HG03060 (cell line): Measurements from ENCODE around the gene SOWAHD.
"Not testable (repeated sequence)": the region's sequence is repeated elsewhere in the genome, so short reads cannot be mapped to it uniquely, and the experiment has no call there.

Experiments used
- ATAC-seq: cut with Tn5 transposase; IDR thresholded peaks from one replicate; pipeline ENCODE4 v1.9.1; 2021; ENCODE audit warnings: low read depth, moderate number of reproducible peaks; ENCODE audit not compliant: unreplicated experiment

SOWAHD gene

DNA sequence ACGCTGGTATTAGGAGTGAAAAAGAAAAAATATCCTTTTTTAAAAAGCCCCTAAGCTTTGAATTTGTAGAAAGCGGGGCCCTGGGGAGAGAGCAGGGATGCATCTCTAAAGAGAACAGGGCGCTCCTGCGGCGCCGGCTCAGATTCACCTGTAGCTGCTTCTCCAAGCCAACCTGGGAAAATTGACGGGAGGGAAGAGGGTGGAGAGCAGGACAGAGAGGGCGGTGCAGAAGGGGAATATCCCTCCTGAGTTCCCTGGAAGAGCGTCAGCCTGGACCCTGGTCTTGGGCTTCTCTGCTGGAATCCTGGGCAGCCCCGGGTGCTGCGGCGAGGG is 776 bp upstream of the SOWAHD start:
- ATAC-seq: no peak

DNA sequence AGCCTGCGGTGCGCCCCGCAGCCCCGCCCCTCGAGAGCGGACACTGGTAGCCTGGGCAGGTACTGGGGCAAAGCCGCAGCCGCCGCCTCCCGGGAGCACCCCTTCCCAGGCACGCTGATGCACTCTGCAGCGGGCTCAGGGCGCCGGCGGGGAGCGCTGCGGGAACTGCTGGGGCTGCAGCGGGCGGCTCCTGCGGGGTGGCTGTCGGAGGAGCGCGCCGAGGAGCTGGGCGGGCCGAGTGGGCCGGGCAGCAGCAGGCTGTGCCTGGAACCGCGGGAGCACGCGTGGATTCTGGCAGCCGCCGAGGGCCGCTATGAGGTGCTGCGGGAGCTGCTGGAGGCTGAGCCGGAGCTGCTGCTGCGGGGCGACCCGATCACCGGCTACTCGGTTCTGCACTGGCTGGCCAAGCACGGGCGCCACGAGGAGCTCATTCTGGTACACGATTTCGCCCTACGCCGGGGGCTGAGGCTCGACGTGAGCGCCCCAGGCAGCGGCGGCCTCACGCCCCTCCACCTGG is 401 bp downstream of the SOWAHD start:
- ATAC-seq: no peak

DNA sequence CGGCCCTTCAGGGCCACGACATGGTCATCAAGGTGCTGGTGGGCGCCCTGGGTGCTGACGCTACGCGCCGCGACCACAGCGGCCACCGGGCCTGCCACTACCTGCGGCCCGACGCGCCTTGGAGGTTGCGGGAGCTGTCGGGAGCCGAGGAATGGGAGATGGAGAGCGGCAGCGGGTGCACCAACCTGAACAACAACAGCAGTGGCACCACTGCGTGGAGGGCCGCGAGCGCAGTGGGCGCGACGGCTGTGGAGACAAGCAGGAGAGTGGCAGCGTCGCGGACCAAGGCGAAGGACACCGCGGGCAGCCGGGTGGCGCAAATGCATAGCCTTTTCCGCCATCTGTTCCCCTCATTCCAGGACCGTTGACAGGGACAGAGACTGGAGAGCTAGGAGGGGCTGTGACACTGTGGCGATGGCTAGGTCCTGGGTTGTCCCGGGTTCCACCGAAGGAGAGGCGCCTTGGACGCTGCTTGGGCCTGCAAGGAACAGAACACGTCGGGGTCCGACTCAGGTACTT is 919 bp downstream of the SOWAHD start:
- no peak for ATAC-seq

DNA sequence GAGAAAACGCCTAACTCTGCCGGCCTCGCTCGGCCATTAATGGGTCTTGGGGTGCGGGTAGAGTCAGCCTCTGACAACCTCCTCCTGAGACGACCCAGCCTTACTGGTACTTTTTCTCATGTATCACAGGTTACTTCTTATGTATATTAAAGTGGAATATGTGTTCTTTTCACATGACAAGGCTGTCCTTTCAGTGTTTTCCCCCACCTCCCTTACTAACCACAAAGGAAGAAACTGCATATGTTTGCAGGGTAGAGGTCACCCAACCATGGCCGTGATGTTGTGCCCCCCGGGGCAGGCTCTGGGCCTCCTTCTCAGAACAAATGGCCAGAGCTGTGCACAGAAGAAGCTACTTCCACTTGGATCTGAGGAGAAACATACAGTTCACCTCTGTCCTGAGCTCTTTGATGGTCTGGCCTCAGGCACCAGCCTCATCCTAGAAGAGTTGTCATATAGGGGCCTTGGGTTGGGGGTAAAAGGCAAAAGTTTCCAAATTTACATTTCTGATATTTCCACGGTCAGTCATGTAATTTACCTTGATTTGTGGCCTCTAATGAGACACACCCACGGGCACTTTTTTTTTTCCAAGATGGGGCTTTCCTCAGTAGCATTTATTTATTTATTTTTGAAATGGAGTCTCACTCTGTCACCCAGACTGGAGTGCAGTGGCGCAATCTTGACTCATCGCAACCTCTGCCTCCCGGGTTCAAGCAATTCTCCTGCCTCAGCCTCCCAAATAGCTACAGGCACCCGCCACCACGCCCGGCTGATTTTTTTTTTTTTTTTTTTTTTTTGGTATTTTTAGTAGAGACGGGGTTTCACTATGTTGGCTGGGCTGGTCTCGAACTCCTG is 1.9 kb downstream of the SOWAHD start:
- no peak for ATAC-seq

DNA sequence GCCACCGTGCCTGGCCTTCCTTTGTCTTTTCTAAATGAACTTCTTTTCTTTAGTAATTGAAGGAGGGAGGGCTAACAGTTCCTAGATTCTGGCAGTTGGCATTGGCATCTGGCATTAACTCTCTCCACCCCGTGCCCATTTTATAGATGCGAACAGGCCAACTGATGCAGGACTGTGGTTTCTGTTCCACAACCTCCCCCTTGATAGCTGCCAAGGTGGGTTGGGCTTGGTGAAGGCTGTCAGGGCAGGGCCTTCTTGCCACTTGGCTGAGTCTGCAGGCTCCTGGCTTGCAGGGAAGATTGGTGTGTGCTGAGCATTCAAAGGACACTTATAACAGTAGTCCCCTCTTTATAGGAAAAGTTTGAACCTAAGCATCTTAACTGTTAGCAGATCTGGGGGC is 4.3 kb downstream of the SOWAHD start:
- ATAC-seq: no peak

DNA sequence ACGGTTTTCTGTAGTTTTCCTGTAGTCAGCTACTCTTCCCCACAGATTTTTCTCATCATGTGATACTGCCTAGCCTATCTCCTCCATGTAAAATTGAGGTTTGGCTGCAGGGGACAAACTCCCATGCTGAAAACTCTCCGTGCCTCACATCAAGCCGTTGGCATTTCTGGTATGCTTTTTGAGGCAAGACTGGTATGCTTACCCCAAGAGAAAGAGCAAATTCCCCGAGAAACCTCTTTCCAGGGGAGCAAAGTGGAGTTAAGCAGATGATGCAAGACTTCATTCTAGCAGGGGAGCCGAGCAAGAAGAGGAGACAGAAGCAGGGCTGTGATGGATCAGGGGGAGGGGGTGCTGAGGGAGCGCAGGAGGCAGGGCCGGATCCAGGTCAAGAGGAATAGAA is 4.8 kb downstream of the SOWAHD start:
- no peak for ATAC-seq

DNA sequence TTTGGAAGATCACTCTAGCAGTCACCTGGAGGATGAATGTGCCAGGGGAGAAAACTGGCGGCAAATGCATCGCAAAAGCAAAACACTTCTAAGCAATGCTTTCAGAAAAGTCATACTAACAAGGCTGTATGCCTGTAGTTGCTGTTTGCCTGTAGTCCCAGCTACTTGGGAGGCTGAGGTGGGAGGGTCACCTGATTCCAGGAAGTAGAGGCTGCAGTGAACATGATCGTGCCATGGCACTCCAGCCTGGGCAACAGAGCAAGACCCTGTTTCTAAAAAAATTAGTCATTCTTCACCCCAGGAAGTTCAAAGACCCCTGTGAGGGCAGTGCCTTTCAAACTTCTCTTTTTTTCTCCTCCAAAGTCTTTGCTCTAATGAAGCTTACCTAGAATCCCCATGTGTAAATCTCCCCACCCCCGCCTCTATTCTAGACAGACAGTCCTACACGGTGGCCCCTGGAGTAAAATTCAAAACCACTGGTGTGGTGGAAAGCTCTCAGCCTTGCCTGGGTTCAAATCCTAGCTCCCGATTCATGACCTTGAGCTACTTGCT is 5.5 kb downstream of the SOWAHD start:
- no peak for ATAC-seq

DNA sequence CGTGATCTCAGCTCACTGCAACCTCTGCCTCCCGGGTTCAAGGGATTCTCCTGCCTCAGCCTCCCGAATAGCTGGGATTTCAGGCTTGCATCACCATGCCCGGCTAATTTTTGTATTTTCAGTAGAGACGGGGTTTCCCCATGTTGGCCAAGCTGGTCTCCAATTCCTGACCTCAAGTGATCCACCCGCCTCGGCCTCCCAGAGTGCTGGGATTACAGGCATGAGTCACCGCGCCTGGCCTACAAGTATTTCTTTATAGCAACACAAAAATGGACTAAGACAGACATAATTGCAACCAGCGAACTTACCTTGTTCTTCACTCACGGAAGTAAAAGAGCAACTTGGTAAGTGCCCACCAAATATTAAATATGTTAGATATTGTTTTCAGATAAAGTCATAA is 10.0 kb downstream of the SOWAHD start:
- ATAC-seq: not testable (repeated sequence)

DNA sequence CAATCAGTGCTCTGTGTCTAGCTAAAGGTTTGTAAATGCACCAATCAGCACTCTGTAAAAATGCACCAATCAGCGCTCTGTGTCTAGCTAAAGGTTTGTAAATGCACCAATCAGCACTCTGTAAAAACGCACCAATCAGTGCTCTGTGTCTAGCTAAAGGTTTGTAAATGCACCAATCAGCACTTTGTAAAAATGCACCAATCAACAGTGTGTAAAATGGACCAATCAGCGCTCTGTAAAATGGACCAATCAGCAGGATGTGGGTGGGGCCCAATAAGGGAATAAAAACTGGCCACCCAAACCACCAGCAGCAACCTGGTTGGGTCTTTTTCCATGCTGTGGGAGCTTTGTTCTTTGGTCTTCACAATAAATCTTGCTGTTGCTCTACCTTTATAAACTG is 11.0 kb downstream of the SOWAHD start:
- not testable (repeated sequence) for ATAC-seq

DNA sequence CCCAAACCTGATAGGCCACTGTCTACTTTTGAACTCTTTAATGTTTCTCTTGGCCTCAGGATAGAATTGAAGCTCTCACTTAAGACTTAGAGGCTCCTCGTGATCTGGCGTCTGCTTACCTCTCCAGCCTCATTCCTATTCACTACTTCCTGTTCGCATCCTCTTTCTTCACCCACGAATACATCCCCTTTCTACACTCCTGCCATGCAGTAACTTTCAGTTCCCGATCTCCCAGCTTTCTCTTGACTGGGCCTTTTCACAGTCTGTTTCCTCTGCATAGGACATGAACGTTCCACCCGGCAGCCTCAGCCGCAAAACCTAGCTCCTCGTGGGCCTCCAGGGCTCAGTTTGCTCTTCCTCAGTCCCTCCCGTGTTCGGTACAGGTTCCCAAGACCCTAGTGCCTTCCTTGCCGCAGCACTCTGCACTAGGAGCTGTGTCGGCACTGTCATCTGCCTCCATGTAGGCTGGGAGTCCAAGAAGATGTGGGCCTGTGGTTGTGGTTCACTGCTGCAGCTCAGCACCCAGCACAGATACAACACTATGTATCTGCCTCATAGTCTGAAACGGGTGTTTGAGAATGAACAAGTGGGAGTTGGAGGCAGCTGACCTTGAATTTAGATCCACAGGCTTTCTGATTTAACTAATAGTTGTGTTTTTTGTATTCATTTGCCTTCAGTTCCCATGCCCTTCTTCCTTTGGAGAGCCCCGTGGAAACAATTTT is 17.3 kb downstream of the SOWAHD start:
- no peak for ATAC-seq

DNA sequence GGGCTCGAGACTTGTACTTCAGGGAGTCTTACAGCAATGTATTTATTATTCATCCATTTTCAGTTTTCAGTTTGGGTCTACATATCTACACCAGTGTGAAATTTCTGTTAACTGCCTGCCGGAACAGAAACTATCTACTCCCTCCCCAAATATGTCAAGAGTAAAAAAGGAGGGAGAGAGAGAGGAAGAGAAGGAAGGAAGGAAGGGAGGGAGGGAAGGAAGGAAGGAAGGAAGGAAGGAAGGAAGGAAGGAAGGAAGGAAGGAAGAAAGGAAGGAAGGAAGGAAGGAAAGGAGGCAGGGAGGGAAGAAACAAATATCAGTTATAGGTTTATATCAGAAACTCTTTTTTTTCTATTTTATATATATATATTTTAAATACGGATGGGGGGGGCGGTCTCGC is 20.4 kb downstream of the SOWAHD start:
- no peak for ATAC-seq

DNA sequence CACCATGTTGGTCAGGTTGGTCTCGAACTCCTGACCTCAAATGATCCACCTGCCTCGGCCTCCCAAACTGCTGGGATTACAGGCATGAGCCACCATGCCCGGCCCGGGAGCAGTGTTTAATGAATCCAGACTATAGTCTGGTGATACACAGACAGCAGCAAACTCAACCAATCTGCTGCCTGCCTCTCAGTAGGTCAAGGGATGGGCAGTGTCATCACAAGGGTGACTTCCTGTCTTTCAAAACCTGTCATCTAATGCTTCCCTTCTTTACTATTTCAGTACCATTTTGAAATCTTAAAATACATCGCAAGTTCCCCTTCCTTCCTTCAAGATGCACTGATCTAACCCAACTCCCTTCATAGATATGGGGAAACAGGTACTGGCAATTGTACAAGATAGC is 24.6 kb downstream of the SOWAHD start:
- no peak for ATAC-seq

DNA sequence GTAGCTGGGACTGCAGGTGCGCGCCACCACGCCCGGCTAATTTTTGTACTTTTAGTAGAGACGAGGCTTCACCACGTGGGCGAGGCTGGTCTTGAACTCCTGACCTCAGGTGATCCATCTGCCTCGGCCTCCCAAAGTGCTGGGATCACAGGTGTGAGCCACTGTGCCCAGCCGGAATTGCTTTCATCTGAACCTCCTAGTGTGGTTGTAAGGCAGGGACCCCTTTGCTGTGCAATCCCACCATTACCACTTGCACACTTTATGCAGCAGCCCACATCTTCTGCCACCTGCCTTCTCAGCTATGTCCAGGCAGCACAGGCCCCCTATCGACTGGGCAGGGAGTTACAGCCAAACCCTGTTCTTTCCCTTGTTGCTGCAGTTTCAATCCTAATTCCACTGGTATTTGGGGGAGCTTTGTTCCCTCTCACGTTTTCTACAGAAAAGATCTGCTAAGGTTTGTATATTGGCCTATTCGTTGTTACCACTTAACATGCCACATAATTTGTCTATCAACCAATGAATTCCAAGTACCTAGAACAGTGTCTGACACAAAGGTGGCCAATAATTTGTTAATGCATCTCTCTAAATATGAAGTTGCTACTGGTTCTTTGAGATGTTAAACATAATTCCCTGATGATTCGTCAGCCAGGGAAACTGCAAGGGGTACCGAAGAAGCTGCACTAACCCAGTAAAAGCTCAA is 26.5 kb downstream of the SOWAHD start:
- no peak for ATAC-seq

DNA sequence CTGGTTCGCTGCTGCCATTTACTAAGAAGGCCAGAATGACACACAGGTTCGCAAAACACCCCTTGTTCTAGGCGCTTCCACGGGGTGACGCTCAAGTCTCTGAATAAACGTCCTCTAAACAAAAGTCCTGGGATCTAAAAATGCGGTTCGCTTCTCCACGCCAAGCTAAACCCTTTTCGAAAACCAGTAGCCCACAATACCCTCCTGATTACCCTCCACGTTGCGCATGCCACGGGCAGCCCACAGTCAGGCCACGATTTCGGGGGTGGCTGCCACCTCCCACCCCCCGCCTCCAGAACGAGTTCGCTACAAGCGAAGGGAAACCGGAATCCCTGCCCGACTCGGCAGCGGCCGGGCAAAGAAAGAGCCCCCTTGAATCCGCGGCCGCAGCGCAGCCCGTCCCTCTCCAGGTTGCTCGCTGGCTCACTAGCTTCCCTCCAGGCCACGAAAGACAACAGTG is 32.6 kb downstream of the SOWAHD start:
- peak; percentile 9 for ATAC-seq

DNA sequence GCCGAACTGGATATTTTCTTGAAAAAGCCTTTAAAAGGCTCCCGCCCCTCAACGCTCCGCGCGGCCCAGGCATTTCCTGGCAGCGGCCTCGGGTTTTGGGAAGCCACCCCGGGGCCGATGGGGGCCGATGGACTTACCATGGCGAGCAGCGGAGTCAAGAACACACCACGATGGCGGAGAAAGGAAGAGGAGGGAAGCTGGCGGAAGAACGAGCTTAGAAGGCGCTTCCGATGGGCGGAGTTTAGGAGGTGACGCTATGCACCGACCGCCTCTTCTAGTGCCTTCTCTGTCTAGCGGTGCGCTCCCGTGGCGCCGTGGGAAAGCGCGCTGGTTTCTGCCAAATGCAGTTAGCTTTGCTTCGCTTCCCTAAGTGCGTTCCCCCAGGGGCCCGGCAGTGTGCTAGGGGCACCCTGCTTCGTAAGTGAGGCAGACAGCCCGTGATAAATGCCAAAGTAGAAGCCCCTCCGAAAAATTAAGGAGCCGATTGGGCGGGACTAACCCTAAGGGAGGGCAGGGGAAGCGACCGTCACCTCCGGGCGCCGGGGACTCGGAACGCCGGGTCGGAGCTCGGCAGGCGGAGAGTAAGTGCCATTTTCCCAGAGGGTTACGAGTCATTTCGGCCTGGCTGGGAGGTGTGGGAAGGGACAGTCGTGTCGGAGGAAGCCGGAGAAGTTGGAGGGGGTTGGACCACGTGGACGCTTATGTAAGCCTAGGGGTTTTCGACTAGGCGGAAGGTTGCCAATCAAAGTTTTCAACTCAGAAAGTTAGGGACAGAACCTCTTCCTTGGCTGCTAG is 33.2 kb downstream of the SOWAHD start, which contains the start of gene RPL39:
TSS of gene RPL39 (minus strand) at position 194 of the 795 bp plus-strand sequence. CDS start at position 140, 54 bp downstream.
- peak; percentile 80 for ATAC-seq

DNA sequence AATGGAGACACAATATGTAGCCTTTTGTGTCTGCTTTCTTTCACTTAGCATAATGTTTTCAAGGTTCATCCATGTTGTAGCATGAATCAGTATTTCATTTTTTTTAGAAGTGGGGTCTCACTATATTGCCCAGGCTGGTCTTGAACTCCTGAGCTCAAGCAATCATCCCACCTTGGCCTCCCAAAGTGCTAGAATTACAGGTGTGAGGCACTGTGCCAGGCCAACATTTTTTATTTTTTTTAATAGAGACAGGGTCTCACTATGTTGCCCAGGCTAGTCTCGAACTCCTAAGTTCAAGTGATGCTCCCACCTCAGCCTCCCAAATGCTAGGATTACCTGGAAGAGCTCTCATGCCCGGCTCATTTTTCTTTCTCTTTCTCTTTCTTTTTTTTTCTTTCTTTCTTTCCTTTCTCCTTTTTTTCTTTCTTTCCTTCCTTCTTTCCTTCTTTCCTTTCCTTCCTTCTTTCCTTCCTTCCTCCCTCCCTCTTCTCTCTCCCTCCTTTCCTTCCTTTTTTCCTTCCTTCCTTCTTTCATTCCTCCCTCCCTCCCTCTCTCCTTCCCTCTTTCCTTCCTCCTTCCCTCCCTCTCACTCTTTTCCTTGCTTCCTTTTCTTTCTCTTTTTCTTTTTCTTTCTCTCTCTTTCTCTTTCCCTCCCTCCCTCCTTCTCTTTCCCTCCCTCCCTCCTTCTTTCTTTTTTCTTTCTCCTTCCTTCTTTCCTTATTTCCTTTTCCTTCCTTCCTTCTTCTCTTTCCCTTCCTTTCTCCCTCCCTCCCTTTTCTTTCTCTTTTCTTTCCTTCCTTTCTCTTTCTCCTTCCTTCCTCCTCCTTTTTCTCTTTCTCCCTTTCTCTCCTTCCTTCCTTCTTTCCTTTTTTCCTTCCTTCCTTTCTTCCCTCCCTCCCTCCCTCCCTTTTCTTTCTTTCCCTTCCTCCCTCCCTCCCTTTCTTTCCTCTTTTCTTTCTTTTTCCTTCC is 43.1 kb downstream of the SOWAHD start:
- ATAC-seq: no peak

DNA sequence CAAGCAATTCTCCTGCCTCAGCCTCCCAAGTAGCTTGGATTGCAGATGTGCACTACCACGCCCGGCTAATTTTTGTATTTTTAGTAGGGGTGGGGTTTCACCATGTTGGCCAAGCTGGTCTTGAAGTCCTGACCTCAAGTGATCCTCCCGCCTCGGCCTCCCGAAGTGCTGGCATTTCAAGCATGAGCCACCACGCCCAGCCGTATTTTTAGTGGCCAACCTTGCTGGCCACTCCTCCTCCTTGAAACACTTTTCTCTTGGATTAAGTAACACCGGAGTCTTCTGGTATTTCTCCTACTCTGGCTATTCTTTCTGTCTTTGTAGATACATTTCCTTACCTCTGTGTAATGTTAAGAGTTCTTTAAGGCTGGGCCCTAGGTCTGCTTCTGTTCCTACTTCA is 44.2 kb downstream of the SOWAHD start:
- no peak for ATAC-seq

DNA sequence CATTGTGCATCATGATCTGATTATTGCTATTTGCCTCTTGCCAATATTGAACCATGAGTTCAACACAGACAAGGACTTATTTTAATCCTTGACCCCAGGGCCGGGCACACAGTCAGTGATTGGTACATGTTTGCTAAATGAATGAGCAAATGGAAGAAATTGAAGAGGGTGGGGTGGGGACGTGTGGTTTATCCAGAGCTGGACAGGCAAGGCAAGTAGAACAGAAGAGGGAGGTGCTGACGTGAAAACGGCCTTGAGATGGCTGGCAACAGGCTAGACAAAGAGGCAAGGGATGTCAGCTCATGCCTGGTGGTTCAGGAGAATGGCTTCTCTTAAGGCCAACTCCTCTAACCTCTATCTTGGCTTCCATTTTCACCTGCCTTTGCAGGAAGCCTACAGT is 50.1 kb downstream of the SOWAHD start:
- not testable (repeated sequence) for ATAC-seq
